Transverse colon (tissue), 4 donors: ENCODE measurements around the gene TPO. TPM values are rescaled to one million over a fixed set of nuclear protein-coding genes. Genes with fewer than 3 reads are reported as not detected.

Experiments used
- DNase-seq: peaks from one replicate; pipeline ENCODE4 v3.0.0-alpha.2; 2019
- H3K27ac ChIP-seq, 4 donors: fragments of 200-600 bp; sonication (generic); 2 replicates each; pipeline ENCODE4 v1.5.1; 2016 to 2018; ENCODE audit warnings: inconsistent platforms in 4 of 4
- H3K27me3 ChIP-seq: fragments of 200-600 bp; sonication (generic); 2 replicates; pipeline ENCODE4 v1.5.1; 2017; ENCODE audit warnings: inconsistent platforms
- H3K36me3 ChIP-seq, 4 donors: fragments of 200-600 bp; sonication (generic); 2 replicates each; pipeline ENCODE4 v1.5.1; 2017 to 2019; ENCODE audit warnings: inconsistent platforms in 4 of 4
- H3K4me1 ChIP-seq, 4 donors: fragments of 200-600 bp; sonication (generic); 2 replicates each; pipeline ENCODE4 v1.5.1; 2017 to 2020; ENCODE audit warnings: inconsistent platforms in 4 of 4
- H3K4me3 ChIP-seq, 4 donors: fragments of 200-600 bp; sonication (generic); 1 replicate in 1 of 4; 2 replicates in 3 of 4; pipeline versions ENCODE4 v1.5.1 to v1.6.1; 2017 to 2019; ENCODE audit warnings: inconsistent platforms in 4 of 4
- H3K9me3 ChIP-seq, 2 donors: fragments of 200-600 bp; sonication (generic); 2 replicates each; pipeline ENCODE4 v1.5.1; 2017 to 2019; ENCODE audit warnings: inconsistent platforms in 2 of 2
- CTCF ChIP-seq, 5 experiments: fragments of 200-600 bp in 3 of 5; fragments of 450-650 bp in 2 of 5; sonication (generic) in 3 of 5; IDR thresholded peaks; 1 replicate in 2 of 5; 2 replicates in 3 of 5; pipeline ENCODE4 v1.5.1; 2016 to 2017; ENCODE audit warnings: antibody characterized with exemption in 5 of 5, inconsistent platforms in 3 of 5, mild to moderate bottlenecking in 2 of 5, moderate library complexity in 1 of 5
- EP300 ChIP-seq: sonication (generic); formaldehyde crosslinking; IDR thresholded peaks from one replicate; pipeline ENCODE4 v1.6.1; 2017; ENCODE audit warnings: antibody characterized with exemption, low read depth
- POLR2A ChIP-seq: fragments of 450-650 bp; IDR thresholded peaks from one replicate; pipeline ENCODE4 v1.6.1; 2016; ENCODE audit warnings: antibody characterized with exemption, mild to moderate bottlenecking, moderate library complexity
- POLR2AphosphoS5 ChIP-seq, 3 donors: sonication (generic); formaldehyde crosslinking; IDR thresholded peaks; one replicate each; pipeline ENCODE4 v1.6.1; 2016; ENCODE audit warnings: antibody characterized with exemption in 3 of 3
- WGBS, 2 donors: methylation state at CpG; one replicate each; pipeline ENCODE4 v1.1.5; 2018; ENCODE audit warnings: low coverage in 1 of 2; 5-methylcytosine and 5-hydroxymethylcytosine counted together
- in situ Hi-C, 4 donors: fragments of 200-750 bp; cut with MboI; loops; one replicate each; pipeline versions ENCODE4 v1.15.0 to v1.15.1; 2017; ENCODE audit warnings: low sequenced_read_pairs in 3 of 4, low pct_ligation_motif_present in 1 of 4, low pct_unique_long_range_greater_than_20kb in 1 of 4
- intact Hi-C: fragments of 100-400 bp; cut with DNase I; formaldehyde crosslinking; loops from one replicate; pipeline ENCODE4 v1.15.1; 2023; ENCODE audit warnings: low total_unique reads
- total RNA-seq, 4 donors: library from RNA; depleted of rRNA; stranded (reverse); fragments of >200 nt; gene quantifications; one replicate each; pipeline ENCODE4 v1.1.0, GENCODE V29; 2016

TPO gene
- total RNA-seq, 4 donors from 2014 or later, result 1.4 to 5.8 (median 3.8) TPM

GRCh38 chr2:1553671-1554295 lies 140.5 kb downstream of the TPO start:
- H3K4me1 ChIP-seq, result peaks cover 0 to 5% (median 2%) of the 10 kb centered on the region in 4 donors
- no peak for DNase-seq
- intact Hi-C loops, result loop anchor here (1.0 kb wide), 1 partner anchor 198 kb away; no protein-coding TSS in a partner anchor

GRCh38 chr2:1556286-1556685 lies 143.0 kb downstream of the TPO start:
- H3K4me3 ChIP-seq, result no peak overlapping the region
- H3K9me3 ChIP-seq, result no peaks in the 10 kb centered on the region
- TF ChIP-seq POLR2AphosphoS5 (IDR thresholded peaks at IDR 0.05), result no peak
- no peak for TF ChIP-seq EP300
- no peak for TF ChIP-seq CTCF (IDR thresholded peaks at IDR 0.05)
- TF ChIP-seq POLR2A, result no peak
- no peak overlapping the region for H3K27ac ChIP-seq
- no peaks in the 10 kb centered on the region for H3K36me3 ChIP-seq
- no peaks in the 10 kb centered on the region for H3K4me1 ChIP-seq
- in situ Hi-C loops, result loop anchor here in 1 of 4 donors (25.0 kb wide), 1 partner anchor 844 kb away; no protein-coding TSS in a partner anchor
- intact Hi-C loops, result no loop called here
- WGBS, 2 donors, result 96 to 100% methylated on average over 1 to 9 of the region's 9 CpGs
- no peak for DNase-seq
- H3K27me3 ChIP-seq, result no peaks in the 10 kb centered on the region

More at GRCh38 chr2:1553671-1554295, 140.5 kb downstream of the TPO start:
- Histone ChIP-seq H3K4me3 (no peak overlapping the region), H3K27ac (no peak overlapping the region), H3K27me3 (no peaks in the 10 kb centered on the region), H3K36me3 (no peaks in the 10 kb centered on the region), H3K9me3 (no peaks in the 10 kb centered on the region)
- WGBS, 2 donors, result 52 to 67% methylated on average over 4 to 9 of the region's 9 CpGs
- in situ Hi-C loops, result loop anchor here in 1 of 4 donors (25.0 kb wide), 1 partner anchor 841 kb away; no protein-coding TSS in a partner anchor
- TF ChIP-seq POLR2AphosphoS5 (IDR thresholded peaks at IDR 0.05) (no peak), CTCF (IDR thresholded peaks at IDR 0.05) (no peak), POLR2A (no peak), EP300 (no peak)

- Histone ChIP-seq H3K27me3 (no peaks in the 10 kb centered on the region), H3K36me3 (no peaks in the 10 kb centered on the region), H3K4me1 (no peaks in the 10 kb centered on the region), H3K27ac (no peak overlapping the region), H3K4me3 (no peak overlapping the region), H3K9me3 (no peaks in the 10 kb centered on the region)
- DNase-seq, result no peak
- TF ChIP-seq POLR2AphosphoS5 (IDR thresholded peaks at IDR 0.05) (no peak), EP300 (no peak), POLR2A (no peak), CTCF (IDR thresholded peaks at IDR 0.05) (no peak)
- intact Hi-C loops (no loop called here), in situ Hi-C loops (loop anchor here in 1 of 4 donors (25.0 kb wide), 1 partner anchor 845 kb away; no protein-coding TSS in a partner anchor)
- WGBS, 2 donors, result 78 to 83% methylated on average over 2 to 13 of the region's 13 CpGs
These were observed 143.7 kb downstream of the TPO start for GRCh38 chr2:1556776-1557466.

- TF ChIP-seq POLR2AphosphoS5 (IDR thresholded peaks at IDR 0.05) (no peak), POLR2A (no peak), EP300 (no peak), CTCF (IDR thresholded peaks at IDR 0.05) (no peak)
- no peak overlapping the region for H3K4me3 ChIP-seq
- no peaks in the 10 kb centered on the region for H3K9me3 ChIP-seq
- H3K27ac ChIP-seq, result no peak overlapping the region
- no peak for DNase-seq
- no peaks in the 10 kb centered on the region for H3K4me1 ChIP-seq
- 85 to 100% methylated on average over 3 to 11 of the region's 11 CpGs for WGBS, 2 donors
- H3K36me3 ChIP-seq, result no peaks in the 10 kb centered on the region
- no peaks in the 10 kb centered on the region for H3K27me3 ChIP-seq
- in situ Hi-C loops (loop anchor here in 1 of 4 donors (25.0 kb wide), 1 partner anchor 845 kb away; no protein-coding TSS in a partner anchor), intact Hi-C loops (no loop called here)
These were observed 144.2 kb downstream of the TPO start for GRCh38 chr2:1557467-1557820.
